Lung microvascular endothelial cell (primary cell): ENCODE results near the gene ARAP3. TPM values are rescaled to one million over a fixed set of nuclear protein-coding genes. Genes with fewer than 3 reads are reported as not detected.
"Not testable (repeated sequence)": the region's sequence is repeated elsewhere in the genome, so short reads cannot be mapped to it uniquely, and the experiment has no call there.

Experiments
- DNase-seq, 2 donors: peaks; one replicate each; pipeline versions ENCODE4 v3.0.0 to v3.0.0-alpha.2; 2010; ENCODE audit warnings: low read depth in 2 of 2
- total RNA-seq: library from RNA; depleted of rRNA; stranded (reverse); fragments of >200 nt; gene quantifications from 2 replicates; pipeline ENCODE4 v1.2.1, GENCODE V29; 2014

The ARAP3 gene, protein sequence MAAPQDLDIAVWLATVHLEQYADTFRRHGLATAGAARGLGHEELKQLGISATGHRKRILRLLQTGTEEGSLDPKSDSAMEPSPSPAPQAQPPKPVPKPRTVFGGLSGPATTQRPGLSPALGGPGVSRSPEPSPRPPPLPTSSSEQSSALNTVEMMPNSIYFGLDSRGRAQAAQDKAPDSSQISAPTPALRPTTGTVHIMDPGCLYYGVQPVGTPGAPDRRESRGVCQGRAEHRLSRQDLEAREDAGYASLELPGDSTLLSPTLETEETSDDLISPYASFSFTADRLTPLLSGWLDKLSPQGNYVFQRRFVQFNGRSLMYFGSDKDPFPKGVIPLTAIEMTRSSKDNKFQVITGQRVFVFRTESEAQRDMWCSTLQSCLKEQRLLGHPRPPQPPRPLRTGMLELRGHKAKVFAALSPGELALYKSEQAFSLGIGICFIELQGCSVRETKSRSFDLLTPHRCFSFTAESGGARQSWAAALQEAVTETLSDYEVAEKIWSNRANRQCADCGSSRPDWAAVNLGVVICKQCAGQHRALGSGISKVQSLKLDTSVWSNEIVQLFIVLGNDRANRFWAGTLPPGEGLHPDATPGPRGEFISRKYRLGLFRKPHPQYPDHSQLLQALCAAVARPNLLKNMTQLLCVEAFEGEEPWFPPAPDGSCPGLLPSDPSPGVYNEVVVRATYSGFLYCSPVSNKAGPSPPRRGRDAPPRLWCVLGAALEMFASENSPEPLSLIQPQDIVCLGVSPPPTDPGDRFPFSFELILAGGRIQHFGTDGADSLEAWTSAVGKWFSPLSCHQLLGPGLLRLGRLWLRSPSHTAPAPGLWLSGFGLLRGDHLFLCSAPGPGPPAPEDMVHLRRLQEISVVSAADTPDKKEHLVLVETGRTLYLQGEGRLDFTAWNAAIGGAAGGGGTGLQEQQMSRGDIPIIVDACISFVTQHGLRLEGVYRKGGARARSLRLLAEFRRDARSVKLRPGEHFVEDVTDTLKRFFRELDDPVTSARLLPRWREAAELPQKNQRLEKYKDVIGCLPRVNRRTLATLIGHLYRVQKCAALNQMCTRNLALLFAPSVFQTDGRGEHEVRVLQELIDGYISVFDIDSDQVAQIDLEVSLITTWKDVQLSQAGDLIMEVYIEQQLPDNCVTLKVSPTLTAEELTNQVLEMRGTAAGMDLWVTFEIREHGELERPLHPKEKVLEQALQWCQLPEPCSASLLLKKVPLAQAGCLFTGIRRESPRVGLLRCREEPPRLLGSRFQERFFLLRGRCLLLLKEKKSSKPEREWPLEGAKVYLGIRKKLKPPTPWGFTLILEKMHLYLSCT (N-terminal part only)
- 22.4 and 30.8 TPM in 2 replicates for total RNA-seq

DNA sequence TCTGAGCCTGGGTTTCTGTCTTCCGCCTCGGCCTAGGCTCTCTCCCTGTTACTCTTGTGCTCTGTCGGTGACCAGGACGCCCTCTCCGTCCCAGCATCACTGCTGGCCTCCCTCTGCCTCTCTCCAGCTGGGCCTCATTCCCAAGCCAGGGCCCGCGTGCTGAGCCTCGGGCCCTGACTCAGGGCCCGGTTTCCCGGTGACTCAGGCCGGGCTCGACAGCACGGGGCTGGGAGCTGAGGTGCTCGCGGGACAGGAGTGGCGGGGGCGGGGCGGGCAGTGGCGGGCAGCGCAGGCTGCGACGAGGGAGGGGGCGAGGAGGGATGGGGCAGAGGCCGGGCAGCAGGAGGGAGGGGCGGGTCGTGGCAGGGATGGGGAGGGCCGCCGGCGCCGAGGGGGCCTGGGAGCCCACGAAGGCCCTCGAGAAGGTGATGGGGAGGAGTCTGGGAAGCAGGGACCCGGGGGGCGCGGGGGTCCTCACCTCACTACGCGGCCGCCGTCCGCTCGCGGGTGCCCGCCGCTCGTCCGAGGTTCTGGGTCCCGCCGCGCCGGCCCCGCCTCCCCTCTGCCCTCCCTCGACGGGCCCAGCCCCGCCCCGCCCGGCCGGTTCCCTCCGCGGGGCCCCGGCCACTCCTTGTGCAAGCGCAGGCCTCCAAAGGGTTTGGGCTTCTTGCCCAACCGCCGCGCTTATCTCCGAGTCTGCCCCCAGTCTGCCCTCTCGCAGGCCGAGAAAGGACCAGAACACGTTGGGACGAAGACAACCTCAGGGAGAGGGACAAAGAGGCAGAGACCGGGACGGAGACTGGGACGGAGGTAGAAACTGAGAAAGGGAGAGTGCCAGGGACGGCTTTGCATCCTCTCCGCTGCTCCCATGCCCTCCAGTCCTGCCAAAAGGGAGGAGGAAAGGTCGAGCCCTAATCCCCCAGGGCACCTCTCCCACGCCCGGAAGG lies at the start of gene ARAP3:
ARAP3 (minus strand) TSS at position 536 of the 947 bp plus-strand sequence. CDS start 1,744 bp downstream, outside the sequence.
- DNase-seq = peak; percentile 93 to 96

DNA sequence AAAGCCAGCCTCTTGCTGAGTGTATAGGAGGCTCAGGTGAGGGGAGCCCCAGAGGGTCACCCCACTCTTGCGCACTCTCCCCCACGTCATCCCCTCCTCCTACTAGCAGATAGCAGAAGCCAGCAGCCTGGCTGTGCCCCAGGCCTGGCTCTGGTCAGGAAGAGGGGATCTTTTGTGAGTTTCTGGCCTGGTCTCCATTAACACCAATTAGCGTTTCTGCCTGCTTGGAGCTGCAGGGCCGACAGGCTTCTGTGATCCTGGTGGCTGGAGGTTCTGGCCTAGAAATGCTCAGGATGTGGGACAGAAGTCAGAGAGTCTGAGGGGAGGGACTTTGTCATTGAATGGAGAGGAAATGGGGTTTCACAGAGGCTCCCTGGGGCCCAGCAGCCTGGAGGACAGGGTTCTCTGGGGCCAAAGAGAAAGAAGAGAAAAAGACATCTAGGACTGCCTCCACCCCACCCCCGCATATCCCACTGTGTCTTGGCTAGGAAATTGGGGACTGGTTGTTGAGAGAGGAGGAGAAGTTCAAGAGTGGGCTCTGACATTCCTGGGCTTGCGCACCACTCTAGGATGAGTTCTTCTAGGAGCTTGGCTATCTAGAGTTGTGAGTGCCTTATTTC lies 47.5 kb upstream of the ARAP3 start:
- DNase-seq = no peak

DNA sequence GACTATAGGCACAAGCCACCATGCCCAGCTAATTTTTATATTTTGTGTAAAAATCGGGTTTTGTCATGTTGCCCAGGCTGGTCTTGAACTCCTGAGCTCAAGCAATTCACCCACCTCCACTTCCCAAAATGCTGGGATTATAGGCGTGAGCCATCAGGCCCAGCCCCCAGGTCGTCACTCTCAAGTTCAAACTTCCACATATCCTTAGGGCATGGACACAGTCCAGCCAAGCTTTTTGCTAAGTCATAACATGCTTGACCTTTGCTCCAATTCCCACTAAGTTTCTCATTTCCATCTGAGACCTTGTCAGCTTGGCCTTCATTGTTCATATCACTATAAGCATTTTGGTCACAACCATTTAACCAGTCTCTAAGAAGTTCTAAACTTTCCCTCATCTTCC lies 43.9 kb upstream of the ARAP3 start:
- DNase-seq = no peak

DNA sequence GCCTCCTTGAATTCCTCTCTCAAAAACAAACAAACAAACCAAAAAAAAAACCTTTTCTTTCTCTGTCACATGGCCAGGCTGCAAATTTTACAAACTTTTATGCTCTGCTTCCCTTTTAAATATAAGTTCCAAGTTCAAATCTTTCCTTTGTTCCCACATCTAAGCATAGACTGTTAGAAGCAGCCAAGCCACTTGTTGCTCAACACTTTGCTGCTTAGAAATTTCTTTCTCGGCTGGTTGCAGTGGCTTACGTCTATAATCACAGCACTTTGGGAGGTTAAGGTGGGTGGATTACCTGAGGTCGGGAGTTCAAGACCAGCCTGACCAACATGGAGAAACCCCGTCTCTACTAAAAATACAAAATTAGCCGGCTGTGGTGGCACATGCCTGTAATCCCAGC lies 43.1 kb upstream of the ARAP3 start:
- DNase-seq = not testable (repeated sequence)

DNA sequence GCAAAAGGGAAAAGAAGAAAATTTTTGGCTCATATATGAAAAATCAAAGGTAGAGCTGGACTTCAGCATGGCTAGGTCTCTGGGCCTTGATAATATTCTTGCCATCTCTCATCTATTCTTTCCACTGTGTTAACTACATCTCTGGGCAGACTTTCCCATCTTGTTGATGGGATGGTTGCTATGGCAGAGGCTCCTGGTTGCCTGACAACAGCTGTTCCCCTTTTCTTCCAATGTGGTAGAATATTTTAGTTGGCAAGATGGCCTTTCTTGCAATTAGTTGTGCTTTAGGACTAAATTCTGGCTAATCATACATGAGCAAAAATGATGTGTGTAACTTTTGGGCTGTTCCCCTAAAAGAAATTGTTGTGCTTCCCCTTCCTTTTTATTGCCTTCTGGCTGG lies 40.2 kb upstream of the ARAP3 start:
- DNase-seq = no peak

DNA sequence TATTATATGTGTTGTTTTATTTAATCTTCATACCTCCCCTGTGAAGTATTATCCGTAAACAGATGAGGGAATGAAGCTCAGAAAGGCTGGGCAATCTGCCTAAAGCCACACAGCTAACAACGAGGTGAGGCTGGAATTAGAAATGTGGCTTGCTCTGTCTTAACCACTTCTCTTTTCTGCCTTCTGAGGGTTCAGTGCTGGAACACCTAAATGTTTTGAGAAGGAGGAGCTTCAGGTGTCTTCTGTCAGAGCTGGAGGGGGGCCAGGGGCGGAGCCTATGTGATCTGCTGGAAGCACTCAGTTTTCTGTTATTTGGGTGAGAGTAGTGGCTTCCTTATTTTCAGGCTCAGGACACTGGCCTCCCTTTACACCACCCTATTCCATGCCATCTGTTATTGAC lies 35.0 kb upstream of the ARAP3 start:
- no peak for DNase-seq

DNA sequence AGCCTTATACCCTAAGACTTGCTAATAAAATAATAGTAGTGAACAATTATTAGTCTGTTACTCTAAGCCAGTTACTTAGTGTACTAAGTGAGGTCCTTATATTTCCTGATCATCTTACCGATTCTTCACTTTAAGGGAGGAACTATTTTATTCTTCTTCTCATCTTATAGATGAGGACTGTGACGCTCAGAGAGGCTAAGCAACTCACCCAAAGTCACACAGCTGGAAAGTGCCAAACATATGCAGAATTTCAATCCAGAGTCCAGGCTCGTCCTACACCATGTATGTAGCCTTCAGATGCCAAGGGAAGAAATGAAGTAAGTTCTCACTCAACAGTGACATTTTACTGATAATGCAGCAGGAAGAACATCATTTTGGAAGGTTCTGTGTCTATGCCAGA lies 34.4 kb upstream of the ARAP3 start:
- no peak for DNase-seq

DNA sequence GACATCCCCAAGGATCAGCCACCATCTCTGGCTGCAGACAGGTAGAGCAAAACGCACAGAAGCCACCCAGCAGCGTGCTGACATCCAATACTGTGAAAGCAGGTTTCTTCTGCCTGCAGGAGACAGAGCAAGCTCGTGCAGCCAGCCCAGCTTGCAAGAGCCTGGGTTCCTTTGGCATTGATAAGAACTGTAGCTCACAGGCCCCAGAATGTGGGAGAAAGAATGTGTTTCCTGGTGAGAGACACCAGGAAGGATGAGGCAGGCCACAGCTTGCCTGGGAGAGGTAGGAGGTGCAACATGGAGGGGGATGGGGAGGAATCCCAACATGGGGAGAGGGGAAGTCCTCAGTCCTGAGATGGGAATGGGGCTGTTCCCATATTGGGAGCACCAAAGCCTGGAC lies 34.0 kb upstream of the ARAP3 start:
- no peak for DNase-seq

DNA sequence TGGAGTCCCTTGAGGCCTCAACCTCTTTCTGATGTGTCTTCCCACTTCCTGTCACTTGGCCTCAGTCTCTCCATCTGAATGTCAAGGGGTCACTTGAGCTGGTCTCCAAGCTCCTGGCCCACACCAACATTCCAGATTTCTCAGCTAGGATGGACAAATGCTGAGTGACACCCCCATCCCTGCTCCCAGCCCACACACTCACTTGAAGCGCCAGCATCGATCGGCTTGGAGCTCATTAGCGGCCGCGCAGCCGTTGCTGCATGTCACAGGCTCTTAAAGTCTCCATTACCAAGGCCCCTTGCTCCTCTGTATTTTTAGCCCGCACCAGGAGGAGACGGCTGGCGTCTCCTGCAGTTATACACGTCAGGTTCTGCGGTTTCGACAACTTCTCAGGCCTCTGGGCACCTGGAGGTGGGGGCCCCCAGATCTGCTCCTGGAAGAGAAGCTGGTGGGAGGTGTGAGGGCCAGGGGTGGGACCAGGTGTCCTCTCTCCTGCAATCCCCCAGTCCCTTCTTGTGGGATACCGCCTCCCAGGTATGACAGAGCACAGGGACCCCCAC lies 33.4 kb upstream of the ARAP3 start:
- DNase-seq = no peak

DNA sequence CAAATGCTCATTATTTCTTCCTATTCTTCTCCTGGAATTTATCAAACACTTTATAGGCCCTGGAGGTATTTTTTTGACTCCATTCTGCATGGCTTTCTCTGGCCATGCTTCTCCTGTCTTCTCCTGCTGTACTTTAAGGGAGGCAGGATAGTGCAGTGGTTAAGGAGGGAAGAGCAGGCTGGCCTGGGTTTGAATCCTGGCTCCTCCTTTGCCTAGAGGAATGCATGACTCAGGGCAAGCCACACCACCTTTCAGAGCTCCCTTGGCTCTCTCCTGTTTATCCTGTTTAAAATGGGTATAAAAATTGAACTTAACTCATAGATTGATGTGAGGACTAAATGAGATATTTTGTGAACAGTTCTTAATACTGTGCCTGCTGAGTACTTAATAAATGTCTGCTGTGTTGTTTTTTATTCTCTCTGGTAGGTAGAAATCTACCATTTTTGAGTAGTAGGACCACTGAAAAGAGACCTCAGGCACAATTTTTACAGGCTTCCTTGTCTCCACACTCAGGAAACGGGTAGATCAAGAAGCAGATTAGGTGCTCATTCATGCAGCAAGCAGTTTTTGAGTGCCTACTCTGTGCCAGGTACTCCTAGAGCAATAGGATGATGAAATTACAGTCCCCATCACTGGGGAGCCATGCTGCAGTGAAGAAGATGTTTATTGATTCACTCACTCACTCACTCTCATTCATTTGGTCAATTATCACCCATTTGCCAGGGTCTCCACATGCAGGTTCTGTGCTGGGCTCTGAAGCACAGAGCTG lies 32.7 kb upstream of the ARAP3 start:
- DNase-seq = no peak

DNA sequence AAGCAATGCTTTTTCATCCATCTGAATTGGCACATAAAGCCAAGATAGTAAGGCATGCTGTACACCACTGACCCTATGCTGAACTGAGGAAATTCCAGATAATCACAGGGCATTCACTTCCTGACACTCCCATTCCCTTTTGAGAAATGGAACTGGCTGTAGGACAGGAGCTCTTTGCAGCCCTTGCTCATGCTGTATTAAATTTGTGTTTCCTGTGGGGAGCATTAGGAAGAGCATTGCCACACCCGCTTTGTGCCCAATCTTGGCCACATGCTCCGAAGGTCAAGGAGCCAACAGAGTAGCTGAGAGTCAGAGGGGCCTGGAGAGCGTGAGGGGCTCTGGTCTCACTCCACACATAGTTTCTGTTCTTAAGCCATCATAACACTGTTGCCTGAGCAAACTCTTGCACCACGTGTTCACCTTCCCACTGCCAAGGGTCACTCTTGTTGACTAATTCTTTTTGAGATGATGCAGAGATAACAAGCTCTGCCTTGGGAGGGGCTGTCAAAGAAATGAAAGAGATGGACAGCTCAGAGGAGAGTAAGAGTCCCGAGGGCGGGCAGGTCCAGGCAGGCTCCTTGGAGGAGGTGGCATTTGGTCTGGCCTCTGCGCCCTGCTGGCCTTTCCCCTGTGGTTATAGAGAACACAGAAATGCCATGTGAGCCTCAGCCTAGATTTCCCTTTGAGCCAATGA lies 31.7 kb upstream of the ARAP3 start:
- peak; percentile 23 to 27 for DNase-seq

DNA sequence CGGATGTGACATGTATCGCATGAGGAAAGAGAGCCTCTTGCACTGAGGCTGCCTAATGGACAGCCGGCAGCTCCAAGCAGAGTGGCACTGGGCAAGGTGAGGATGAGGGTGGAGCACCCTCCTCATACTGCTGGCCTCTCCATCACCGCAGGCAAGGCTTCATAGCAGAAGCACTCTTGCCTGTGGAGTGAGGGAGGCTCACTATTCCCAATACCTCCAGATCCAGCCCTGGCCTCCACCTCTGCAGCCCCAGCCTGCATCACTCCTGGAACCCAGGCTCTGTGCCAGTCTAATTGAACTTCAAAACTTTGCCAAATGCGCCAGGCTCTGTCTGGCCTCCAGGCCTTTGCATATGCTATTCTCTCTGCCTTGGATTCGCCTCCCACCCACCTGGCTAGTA lies 29.7 kb upstream of the ARAP3 start:
- no peak for DNase-seq

DNA sequence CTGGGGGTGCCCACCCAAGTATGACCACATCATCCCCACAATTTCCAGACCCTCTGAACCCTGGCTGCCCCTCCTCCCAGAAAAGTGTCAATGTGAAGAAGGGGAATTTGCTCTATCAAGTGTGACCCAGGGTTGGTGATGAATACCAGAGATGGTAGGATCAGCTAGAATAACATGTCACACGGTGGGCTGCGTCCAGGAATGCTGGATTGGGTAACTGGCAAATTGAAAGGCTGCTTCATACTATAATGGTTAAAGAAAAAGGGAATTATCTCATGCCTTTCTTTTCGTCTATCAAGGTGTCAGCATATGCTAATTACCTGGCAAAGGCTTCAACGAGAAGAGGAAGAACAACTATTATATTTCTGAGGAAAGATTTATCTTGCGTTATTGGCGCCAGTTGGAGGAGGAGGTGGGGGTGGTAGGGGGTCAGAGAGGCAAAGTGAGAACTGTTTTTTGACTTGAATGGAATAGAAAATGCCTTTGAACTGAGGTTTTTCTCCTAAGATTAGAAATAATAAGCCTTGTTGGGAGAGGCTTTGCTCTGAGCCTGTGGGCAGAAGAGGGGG lies 27.8 kb upstream of the ARAP3 start:
- DNase-seq = no peak

DNA sequence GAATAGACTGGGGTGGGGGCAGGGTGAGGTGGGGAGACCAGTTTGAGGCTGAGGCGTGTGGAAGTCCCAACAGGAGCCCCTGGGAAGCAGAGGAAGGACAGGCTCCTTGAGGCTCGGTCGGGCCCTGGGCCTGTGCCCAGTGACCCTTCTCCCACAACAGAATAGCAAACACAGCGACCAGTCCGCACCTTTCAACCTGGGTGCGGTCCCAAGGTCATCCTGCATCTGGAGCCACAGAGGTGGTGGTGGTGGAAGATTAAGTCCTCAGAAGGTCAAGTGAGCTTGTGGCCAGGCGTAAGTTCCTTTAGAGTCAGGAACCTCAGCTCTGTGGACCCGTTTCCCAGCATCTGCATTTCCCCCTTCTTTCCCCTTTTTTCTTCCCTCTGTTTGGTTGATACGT lies 26.0 kb upstream of the ARAP3 start:
- DNase-seq = no peak

DNA sequence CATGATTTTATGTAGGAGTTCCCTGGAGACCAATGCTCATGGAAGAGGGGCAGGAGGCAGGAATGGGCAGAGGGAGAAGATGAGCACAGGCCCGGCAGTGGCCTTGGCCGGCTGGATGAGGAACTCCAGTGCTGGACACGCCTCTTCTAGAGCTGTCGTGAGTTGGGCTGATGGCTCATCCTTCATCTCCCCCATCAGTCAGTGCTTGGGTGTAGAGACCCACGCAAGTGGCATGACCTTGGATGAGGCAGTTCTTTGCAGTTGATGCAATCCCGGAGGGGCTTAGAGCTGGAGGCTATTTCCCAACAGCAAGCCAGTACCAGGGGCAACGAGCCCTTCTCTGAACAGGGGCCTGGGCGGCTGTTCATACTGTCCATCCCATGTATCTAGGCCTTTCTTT lies 25.5 kb upstream of the ARAP3 start:
- no peak for DNase-seq

DNA sequence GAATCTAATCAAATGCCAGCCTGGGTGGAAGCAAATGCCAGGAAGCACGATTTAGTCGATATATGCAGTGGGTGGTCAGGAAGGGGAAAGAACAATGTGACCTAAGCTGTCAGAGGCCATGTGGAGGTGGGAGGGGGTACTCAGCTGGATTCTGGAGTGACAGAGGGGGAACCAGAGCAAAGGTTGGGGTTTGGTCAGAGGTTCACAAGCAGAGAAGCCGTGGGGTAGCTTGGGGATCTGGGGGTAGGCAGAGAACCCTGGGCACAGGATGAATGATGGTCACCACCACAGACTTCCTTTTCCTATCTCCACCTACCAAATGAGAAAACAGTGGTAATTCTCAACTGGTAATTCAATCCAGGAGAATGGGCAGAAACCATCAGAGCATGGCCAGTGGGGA lies 24.1 kb upstream of the ARAP3 start:
- no peak for DNase-seq

DNA sequence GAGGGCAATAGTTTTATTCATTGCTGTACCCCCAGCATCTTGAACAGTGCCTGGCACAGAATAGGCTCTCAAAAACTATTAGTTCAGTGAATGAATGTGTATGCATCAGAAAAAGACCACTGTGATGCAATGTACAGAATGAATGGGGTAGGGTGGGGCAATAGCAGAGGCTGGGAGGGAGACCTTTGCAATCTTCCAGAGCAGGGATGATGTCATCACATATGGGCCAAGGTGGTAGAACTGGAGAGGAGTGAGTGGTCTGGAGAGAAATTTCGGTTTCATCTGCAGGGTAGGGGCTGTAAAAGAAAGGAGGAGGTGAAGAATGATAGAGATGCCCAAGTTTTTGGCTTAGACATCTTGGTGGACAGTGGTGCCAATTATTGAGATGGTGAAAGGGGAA lies 23.4 kb upstream of the ARAP3 start:
- DNase-seq = no peak

DNA sequence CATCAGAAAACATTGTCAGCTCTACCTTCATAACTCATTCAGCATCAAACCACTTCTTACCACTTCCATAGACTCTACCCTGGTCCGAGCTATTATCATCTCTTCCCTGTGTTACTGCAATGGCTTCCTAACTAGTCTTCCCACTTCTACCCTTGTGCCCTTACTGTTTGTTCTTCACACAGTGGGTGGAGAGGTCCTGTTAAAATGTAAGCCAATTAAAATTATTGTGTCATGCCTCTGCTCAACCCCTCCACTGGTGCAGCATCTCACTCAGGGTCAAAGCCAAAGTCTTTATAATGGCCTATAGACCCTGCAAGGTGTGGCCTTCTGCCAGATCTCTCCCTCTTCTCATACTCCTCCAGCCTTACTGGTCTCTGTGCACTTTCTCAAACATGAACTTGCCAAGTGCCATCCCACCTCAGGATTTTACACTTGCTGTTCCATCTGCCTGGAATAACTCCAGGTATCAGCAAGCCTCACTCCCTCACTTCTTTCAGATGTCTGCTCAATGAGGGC lies 22.8 kb upstream of the ARAP3 start:
- no peak for DNase-seq
